Airway epithelial cell (primary cell): ENCODE data around the gene RGS16. TPM values are rescaled to one million over a fixed set of nuclear protein-coding genes. Genes with fewer than 3 reads are reported as not detected.

Experiments
- total RNA-seq: library from RNA; depleted of rRNA; stranded (reverse); fragments of >200 nt; gene quantifications from 2 replicates; pipeline ENCODE4 v1.2.3, GENCODE V29; 2015

The RGS16 gene
- 0.74 and 1.2 TPM in 2 replicates for total RNA-seq

GRCh38 chr1:182604175-182605164, at the start of gene RGS16:
TSS of gene RGS16 (minus strand) at chr1:182604389. CDS start at chr1:182604259, 130 bp downstream.

GRCh38 chr1:182588500-182589396, 15.4 kb downstream of the RGS16 start, which contains the start of gene RNASEL:
TSS of gene RNASEL (minus strand) at chr1:182589256. CDS start at chr1:182586806, 2,450 bp downstream.

Other genes with a start within 250 kb of the RGS16 start
- gene GLUL, start 212.6 kb downstream of the RGS16 start, total RNA-seq, result 1,006 and 1,084 TPM in 2 replicates
- not detected in 2 replicates for gene TEDDM1, start 203.7 kb downstream of the RGS16 start, total RNA-seq
- gene RGSL1, start 154.2 kb downstream of the RGS16 start, total RNA-seq, result not detected in 2 replicates
- 4.2 and 6.1 TPM in 2 replicates for gene RNASEL, start 15.1 kb downstream of the RGS16 start, total RNA-seq
- gene RGS8, start 80.2 kb upstream of the RGS16 start, total RNA-seq, result not detected in 2 replicates
- gene NPL, start 185.4 kb upstream of the RGS16 start, total RNA-seq, result 0.88 and 2.7 TPM in 2 replicates
- 115 and 120 TPM in 2 replicates for gene DHX9, start 235.0 kb upstream of the RGS16 start, total RNA-seq